IgD-negative memory B cell (primary cell): ENCODE data around the gene FKBP15. TPM values are rescaled to one million over a fixed set of nuclear protein-coding genes. Genes with fewer than 3 reads are reported as not detected.
"Not testable (repeated sequence)": the region's sequence is repeated elsewhere in the genome, so short reads cannot be mapped to it uniquely, and the experiment has no call there.

Experiments used
- H3K27ac Mint-ChIP-seq, 3 donors: one replicate each; pipeline ENCODE4 v1.8.0; 2020 to 2022; ENCODE audit warnings: mild to moderate bottlenecking in 3 of 3, mixed read lengths in 3 of 3, moderate library complexity in 1 of 3
- H3K27me3 Mint-ChIP-seq: one replicate; pipeline ENCODE4 v1.8.0; 2021; ENCODE audit warnings: mixed read lengths
- H3K36me3 Mint-ChIP-seq: one replicate; pipeline ENCODE4 v1.8.0; 2020; ENCODE audit warnings: mild to moderate bottlenecking, mixed read lengths
- H3K4me1 Mint-ChIP-seq, 3 donors: one replicate each; pipeline ENCODE4 v1.8.0; 2020 to 2022; ENCODE audit warnings: mixed read lengths in 3 of 3, mild to moderate bottlenecking in 1 of 3
- H3K4me3 Mint-ChIP-seq, 4 donors: one replicate each; pipeline ENCODE4 v1.8.0; 2020 to 2022; ENCODE audit warnings: mild to moderate bottlenecking in 4 of 4, mixed read lengths in 4 of 4, moderate library complexity in 3 of 4
- H3K9me3 Mint-ChIP-seq, 3 donors: one replicate each; pipeline ENCODE4 v1.8.0; 2020 to 2021; ENCODE audit warnings: mixed read lengths in 3 of 3, mild to moderate bottlenecking in 1 of 3
- polyA plus RNA-seq: library from polyadenylated mRNA; unstranded; fragments of 300-500 nt; fragmentation: Illumina TruSeq; gene quantifications from one replicate; pipeline ENCODE4 v1.2.3, GENCODE V29; 2021

The FKBP15 gene, protein sequence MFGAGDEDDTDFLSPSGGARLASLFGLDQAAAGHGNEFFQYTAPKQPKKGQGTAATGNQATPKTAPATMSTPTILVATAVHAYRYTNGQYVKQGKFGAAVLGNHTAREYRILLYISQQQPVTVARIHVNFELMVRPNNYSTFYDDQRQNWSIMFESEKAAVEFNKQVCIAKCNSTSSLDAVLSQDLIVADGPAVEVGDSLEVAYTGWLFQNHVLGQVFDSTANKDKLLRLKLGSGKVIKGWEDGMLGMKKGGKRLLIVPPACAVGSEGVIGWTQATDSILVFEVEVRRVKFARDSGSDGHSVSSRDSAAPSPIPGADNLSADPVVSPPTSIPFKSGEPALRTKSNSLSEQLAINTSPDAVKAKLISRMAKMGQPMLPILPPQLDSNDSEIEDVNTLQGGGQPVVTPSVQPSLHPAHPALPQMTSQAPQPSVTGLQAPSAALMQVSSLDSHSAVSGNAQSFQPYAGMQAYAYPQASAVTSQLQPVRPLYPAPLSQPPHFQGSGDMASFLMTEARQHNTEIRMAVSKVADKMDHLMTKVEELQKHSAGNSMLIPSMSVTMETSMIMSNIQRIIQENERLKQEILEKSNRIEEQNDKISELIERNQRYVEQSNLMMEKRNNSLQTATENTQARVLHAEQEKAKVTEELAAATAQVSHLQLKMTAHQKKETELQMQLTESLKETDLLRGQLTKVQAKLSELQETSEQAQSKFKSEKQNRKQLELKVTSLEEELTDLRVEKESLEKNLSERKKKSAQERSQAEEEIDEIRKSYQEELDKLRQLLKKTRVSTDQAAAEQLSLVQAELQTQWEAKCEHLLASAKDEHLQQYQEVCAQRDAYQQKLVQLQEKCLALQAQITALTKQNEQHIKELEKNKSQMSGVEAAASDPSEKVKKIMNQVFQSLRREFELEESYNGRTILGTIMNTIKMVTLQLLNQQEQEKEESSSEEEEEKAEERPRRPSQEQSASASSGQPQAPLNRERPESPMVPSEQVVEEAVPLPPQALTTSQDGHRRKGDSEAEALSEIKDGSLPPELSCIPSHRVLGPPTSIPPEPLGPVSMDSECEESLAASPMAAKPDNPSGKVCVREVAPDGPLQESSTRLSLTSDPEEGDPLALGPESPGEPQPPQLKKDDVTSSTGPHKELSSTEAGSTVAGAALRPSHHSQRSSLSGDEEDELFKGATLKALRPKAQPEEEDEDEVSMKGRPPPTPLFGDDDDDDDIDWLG
- 16.8 TPM for polyA plus RNA-seq

DNA sequence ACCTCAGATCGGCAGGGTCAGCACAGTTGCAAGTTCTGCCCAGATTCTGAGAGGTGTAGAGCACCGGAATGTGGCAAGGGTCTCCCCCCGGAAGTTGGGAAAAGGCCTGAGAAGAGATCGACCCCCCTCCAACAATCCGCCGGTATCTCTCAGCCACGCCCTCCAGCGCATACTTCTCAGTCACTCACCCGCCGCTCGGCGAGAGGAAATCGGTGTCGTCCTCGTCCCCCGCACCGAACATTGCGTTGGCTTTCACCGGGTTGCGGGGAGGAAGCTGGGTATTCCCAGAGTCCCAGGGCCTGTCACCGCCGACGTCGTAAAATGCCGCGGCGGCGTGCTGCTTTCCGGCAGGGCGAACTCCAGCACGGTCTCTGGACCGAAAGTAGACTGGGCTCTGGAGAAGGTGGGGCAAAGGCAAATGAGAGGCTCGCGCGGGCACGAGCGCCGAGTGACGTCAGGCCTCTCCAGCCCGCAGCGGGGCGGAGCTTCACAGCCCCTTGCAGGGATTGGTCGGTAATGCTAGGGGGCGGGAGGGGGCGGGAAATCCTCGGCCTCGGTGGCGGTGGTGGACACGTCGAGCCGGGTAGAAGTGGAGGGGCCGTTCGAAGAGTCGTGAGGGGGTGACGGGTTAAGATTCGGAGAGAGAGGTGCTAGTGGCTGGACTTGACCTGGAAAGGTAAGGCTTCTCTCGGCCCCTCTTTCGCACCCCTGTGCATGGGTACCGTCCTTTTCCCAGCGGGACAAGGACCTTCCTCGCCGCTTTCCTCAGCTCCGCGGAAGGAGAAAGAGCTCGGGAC is at the start of gene FKBP15, which contains the start of gene SLC31A1:
FKBP15 (minus strand) TSS at position 275 of the 797 bp plus-strand sequence; CDS start at position 241, 34 bp downstream.
SLC31A1 (plus strand) TSS at position 542 of the 797 bp plus-strand sequence. CDS start 34,605 bp downstream, outside the sequence.
- peak within 1 kb of the TSS; percentile 81 to 99 (median 96) for H3K4me3 Mint-ChIP-seq
- H3K27ac Mint-ChIP-seq = peak within 1 kb of the TSS; percentile 90 to 97 (median 92)
- no peaks in the 10 kb centered on the region for H3K27me3 Mint-ChIP-seq
- peaks cover 24 to 35% (median 26%) of the 10 kb centered on the region in 3 donors for H3K4me1 Mint-ChIP-seq
- no peaks in the 10 kb centered on the region for H3K9me3 Mint-ChIP-seq
- H3K36me3 Mint-ChIP-seq = no peaks in the 10 kb centered on the region

DNA sequence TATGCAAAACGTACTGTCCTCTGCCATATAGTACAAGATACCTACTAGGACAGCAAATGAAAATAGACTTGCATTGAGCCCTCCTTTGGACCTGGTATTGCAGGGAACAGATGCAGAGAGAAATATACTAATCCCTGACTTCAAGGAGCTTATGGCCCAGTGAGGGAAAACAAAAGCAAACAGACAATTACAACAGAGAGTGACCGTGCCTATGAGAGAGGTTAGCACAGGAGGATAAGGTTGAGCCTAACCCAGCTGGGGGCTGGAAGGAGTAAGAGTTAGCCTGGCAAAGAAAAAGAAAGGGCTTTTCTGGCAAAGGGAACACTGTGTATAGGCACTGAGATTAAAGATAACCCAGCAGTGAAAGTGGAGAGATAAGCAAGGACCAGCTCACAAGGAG is 48.8 kb upstream of the FKBP15 start:
- Mint-ChIP-seq H3K27me3 (no peaks in the 10 kb centered on the region), H3K9me3 (no peaks in the 10 kb centered on the region), H3K27ac (no peak overlapping the region), H3K36me3 (peaks cover 5% of the 10 kb centered on the region), H3K4me1 (peaks cover 3 to 7% (median 6%) of the 10 kb centered on the region in 3 donors), H3K4me3 (peak overlapping the region in 1 of 4 donors; percentile 26)

- no peak overlapping the region for H3K4me3 Mint-ChIP-seq
- H3K36me3 Mint-ChIP-seq = peaks cover 5% of the 10 kb centered on the region
- no peak overlapping the region for H3K27ac Mint-ChIP-seq
Measured at GRCh38 chr9:113269355-113269754, 48.3 kb upstream of the FKBP15 start.

GRCh38 chr9:113267911-113268566 is 47.0 kb upstream of the FKBP15 start:
- Mint-ChIP-seq H3K27ac (peak overlapping the region in 1 of 3 donors; percentile 31), H3K27me3 (no peaks in the 10 kb centered on the region), H3K4me1 (peaks cover 2 to 6% (median 3%) of the 10 kb centered on the region in 3 donors), H3K36me3 (peaks cover 5% of the 10 kb centered on the region), H3K4me3 (no peak overlapping the region), H3K9me3 (no peaks in the 10 kb centered on the region)

More at GRCh38 chr9:113269355-113269754, 48.3 kb upstream of the FKBP15 start:
- no peaks in the 10 kb centered on the region for H3K9me3 Mint-ChIP-seq
- peaks cover 3 to 7% (median 6%) of the 10 kb centered on the region in 3 donors for H3K4me1 Mint-ChIP-seq
- H3K27me3 Mint-ChIP-seq = no peaks in the 10 kb centered on the region

DNA sequence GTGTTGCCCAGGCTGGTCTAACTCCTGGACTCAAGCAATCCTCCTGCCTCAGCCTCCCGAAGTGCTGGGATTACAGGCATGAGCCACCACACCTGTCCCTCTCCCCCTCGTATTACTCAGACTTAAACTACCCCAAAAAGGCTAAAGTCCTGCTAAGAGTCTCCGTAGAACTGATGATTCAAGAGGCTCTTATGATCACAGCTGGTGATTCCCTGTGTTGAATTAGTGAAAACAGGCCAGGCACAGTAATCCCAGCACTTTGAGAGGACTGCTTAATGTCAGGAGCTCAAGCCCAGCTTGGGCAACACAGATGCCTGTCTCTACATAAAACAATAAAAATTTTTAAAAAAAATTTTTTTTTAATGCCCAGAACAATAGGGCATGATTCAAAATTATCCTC is 45.1 kb upstream of the FKBP15 start:
- Mint-ChIP-seq H3K27ac (no peak overlapping the region), H3K27me3 (no peaks in the 10 kb centered on the region)

DNA sequence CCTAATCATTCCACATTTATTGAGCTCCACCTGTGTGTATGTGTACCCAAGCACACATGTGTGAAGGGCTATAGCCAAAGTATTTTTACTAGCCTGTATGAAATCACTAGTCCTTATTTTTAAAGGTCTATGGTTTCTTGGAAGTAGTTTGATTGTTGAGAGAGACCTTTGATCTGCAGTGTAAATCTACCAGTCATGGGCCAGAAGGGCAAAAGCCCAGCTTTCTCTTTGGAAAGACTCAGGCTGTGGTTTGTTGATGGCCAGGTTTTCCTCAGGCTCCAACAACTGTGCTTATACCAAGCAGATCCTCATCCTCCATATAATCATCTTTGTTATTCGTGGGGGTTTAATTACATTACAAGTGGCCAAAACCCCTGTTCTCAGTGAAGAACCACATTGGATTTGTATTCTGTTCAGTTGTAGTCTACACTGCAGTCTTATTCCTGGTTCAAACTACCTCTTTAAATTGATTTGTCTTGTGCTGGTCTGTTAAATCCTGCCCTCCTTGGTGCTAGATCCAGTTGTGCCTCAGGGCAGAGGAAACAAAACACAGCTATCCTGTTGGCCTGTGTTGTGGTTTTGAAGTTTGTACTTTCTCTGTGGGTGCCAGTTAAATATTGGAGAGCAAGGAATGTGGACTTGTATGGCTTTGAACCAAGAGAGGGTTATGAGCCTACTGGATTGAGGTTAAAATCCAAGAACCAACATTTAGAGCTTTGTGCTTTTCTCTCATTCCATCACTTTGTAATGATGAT is 41.0 kb upstream of the FKBP15 start:
- Mint-ChIP-seq H3K27ac (no peak overlapping the region), H3K36me3 (peaks cover 14% of the 10 kb centered on the region), H3K4me1 (no peaks in the 10 kb centered on the region), H3K4me3 (no peak overlapping the region), H3K9me3 (no peaks in the 10 kb centered on the region), H3K27me3 (no peaks in the 10 kb centered on the region)

More for the DNA sequence above, 45.1 kb upstream of the FKBP15 start:
- Mint-ChIP-seq H3K4me3 (no peak overlapping the region), H3K9me3 (no peaks in the 10 kb centered on the region), H3K4me1 (peaks cover 2 to 6% (median 3%) of the 10 kb centered on the region in 3 donors), H3K36me3 (peaks cover 7% of the 10 kb centered on the region)

DNA sequence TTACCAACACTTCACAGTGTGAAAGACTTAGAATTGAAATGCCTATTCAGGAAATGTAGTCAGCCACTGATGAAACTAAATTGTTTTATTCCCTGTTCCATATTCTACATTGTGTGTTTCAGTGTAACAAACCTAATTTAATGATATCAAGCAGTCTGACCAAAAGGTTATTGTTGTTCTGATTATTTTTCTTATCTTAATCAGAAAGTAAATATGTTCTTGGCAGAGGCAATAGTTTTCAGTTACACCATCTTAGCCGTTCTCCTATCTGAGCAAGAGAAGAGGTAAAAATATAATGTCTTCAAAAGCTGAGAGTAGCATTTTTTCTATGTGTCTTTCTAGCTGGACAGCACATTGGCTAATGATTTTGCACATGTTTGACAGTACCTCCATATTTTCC is 37.2 kb upstream of the FKBP15 start:
- Mint-ChIP-seq H3K27me3 (no peaks in the 10 kb centered on the region), H3K27ac (no peak overlapping the region), H3K4me3 (no peak overlapping the region), H3K36me3 (peaks cover 12% of the 10 kb centered on the region), H3K4me1 (no peaks in the 10 kb centered on the region), H3K9me3 (no peaks in the 10 kb centered on the region)

DNA sequence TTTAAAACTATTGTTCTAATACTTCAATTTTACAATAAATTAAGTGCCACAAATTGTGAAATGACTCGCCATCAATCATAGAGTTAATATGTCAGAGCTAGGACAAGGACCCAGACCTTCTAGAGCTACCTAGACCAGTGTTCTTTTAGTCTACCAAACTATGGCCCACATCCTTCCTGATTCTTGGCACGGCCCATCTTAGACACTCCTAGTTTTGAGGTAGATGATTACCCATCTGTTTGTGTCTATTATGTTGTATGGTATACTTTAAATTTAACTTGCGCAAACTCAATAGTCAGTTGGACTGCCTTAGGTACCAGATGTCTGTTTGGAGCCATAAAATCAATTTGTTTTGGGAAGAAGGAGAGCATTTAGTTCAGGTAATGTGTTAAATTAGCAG is 36.8 kb upstream of the FKBP15 start:
- H3K36me3 Mint-ChIP-seq = peaks cover 12% of the 10 kb centered on the region
- no peaks in the 10 kb centered on the region for H3K9me3 Mint-ChIP-seq
- H3K27me3 Mint-ChIP-seq = no peaks in the 10 kb centered on the region
- H3K4me1 Mint-ChIP-seq = no peaks in the 10 kb centered on the region
- H3K27ac Mint-ChIP-seq = no peak overlapping the region
- H3K4me3 Mint-ChIP-seq = no peak overlapping the region

DNA sequence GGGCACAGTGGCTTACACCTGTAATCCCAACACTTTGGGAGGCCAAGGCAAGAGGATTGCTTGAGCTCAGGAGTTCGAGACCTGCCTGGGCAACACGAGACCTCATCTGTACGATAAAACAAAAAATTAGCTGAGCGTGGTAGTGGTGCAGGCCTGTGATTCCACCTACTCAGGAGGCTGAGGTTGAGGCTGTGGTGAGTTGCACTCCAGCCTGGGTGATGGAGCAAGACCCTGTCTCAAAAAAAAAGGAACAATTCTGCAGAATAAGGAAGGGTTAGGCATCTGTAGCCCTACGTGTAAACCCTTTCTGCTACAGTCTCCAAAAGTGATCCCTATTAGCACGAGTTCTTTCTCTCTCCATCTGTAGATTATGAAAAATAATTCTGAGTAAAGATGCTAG is 34.4 kb upstream of the FKBP15 start:
- Mint-ChIP-seq H3K27me3 (no peaks in the 10 kb centered on the region), H3K9me3 (no peaks in the 10 kb centered on the region), H3K4me3 (peak overlapping the region in 1 of 4 donors; percentile 60)

DNA sequence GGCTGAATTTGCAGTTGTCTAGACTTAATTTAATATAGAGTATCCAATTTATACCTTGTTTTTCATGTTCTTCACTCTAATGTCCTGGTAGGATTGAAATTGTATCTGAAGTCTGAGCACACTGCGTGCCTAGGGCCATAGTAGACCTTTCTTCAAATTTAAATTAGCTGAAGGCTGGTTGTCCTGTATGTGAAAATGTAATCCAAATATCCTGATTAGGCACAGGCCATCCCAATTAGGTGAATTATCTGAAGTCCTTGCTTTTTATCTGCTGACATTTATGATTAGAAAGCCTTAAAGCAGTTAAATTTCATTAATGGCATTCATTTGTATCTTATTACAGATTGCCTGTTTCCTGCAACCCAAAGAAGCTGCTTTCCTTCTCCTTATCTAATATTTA is 33.9 kb upstream of the FKBP15 start:
- no peaks in the 10 kb centered on the region for H3K9me3 Mint-ChIP-seq
- no peak overlapping the region for H3K27ac Mint-ChIP-seq
- peaks cover 7% of the 10 kb centered on the region for H3K36me3 Mint-ChIP-seq
- no peak overlapping the region for H3K4me3 Mint-ChIP-seq
- H3K27me3 Mint-ChIP-seq = no peaks in the 10 kb centered on the region
- no peaks in the 10 kb centered on the region for H3K4me1 Mint-ChIP-seq

More for the DNA sequence above, 34.4 kb upstream of the FKBP15 start:
- Mint-ChIP-seq H3K27ac (no peak overlapping the region), H3K4me1 (no peaks in the 10 kb centered on the region), H3K36me3 (peaks cover 10% of the 10 kb centered on the region)

- Mint-ChIP-seq H3K27ac (no peak overlapping the region), H3K4me1 (peaks cover 0 to 5% (median 4%) of the 10 kb centered on the region in 3 donors), H3K4me3 (no peak overlapping the region), H3K9me3 (no peaks in the 10 kb centered on the region), H3K36me3 (no peaks in the 10 kb centered on the region), H3K27me3 (no peaks in the 10 kb centered on the region)
Measured at GRCh38 chr9:113250807-113251206, 29.7 kb upstream of the FKBP15 start.

GRCh38 chr9:113249661-113250060 is 28.6 kb upstream of the FKBP15 start:
- H3K4me3 Mint-ChIP-seq, H3K36me3 Mint-ChIP-seq, H3K27me3 Mint-ChIP-seq, H3K27ac Mint-ChIP-seq, H3K4me1 Mint-ChIP-seq, H3K9me3 Mint-ChIP-seq: not testable (repeated sequence)

- H3K4me3 Mint-ChIP-seq = no peak overlapping the region
- H3K27ac Mint-ChIP-seq = no peak overlapping the region
- no peaks in the 10 kb centered on the region for H3K27me3 Mint-ChIP-seq
- no peaks in the 10 kb centered on the region for H3K9me3 Mint-ChIP-seq
- peaks cover 3% of the 10 kb centered on the region for H3K36me3 Mint-ChIP-seq
- H3K4me1 Mint-ChIP-seq = peaks cover 0 to 6% (median 4%) of the 10 kb centered on the region in 3 donors
Measured at GRCh38 chr9:113247640-113248039, 26.6 kb upstream of the FKBP15 start.
